Adrenal gland (tissue), 5 donors: ENCODE results near the gene MBL2.

Experiments used
- POLR2A ChIP-seq, 2 donors: fragments of 450-650 bp; IDR thresholded peaks; one replicate each; pipeline ENCODE4 v1.6.1; 2017; ENCODE audit warnings: antibody characterized with exemption in 2 of 2, mild to moderate bottlenecking in 2 of 2, moderate library complexity in 1 of 2
- TF ChIP-seq, protein P1 (sequence below), 6 experiments: fragments of 450-650 bp in 4 of 6; fragments of 200-600 bp in 2 of 6; sonication (generic) in 1 of 6; IDR thresholded peaks; 1 replicate in 5 of 6; 2 replicates in 1 of 6; pipeline versions ENCODE4 v1.5.1 to v1.8.0; 2016 to 2021; ENCODE audit warnings: antibody characterized with exemption in 6 of 6, mild to moderate bottlenecking in 2 of 6, moderate library complexity in 1 of 6
- donor health status: DM: no; HTN: no; CAD: no.

DNA sequence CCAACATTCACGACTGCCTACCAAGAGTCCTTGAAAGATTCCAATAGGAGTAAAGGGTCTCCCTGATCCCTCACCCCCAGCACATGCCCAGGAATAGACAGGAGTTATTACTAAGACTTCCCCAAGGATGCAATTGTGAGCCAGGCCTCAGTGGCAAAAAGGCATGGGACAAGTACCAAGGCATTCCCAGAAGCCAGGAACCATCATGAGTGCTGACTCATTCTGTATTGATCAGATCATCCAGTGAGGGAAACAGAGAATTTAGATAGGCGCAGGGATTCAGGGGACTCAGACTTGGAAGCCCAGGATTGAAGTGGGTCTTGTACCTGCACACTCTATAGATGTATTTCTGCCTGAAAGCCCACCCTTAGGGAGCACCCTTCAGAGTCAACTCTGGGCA lies 21.2 kb downstream of the MBL2 start:
- TF ChIP-seq, protein P1, sequence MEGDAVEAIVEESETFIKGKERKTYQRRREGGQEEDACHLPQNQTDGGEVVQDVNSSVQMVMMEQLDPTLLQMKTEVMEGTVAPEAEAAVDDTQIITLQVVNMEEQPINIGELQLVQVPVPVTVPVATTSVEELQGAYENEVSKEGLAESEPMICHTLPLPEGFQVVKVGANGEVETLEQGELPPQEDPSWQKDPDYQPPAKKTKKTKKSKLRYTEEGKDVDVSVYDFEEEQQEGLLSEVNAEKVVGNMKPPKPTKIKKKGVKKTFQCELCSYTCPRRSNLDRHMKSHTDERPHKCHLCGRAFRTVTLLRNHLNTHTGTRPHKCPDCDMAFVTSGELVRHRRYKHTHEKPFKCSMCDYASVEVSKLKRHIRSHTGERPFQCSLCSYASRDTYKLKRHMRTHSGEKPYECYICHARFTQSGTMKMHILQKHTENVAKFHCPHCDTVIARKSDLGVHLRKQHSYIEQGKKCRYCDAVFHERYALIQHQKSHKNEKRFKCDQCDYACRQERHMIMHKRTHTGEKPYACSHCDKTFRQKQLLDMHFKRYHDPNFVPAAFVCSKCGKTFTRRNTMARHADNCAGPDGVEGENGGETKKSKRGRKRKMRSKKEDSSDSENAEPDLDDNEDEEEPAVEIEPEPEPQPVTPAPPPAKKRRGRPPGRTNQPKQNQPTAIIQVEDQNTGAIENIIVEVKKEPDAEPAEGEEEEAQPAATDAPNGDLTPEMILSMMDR (IDR thresholded peaks at IDR 0.05) = no peak
- TF ChIP-seq POLR2A (IDR thresholded peaks at IDR 0.05) = no peak
